ENCODE results near the gene WIF1. TPM values are rescaled to one million over a fixed set of nuclear protein-coding genes. Genes with fewer than 3 reads are reported as not detected.

WIF1 gene
- total and polyA plus RNA-seq, 10 of the 15 experiments (the other 5 are each of a cell fraction or from before 2014, with no cell fraction given), result 0.04 to 0.05 (median 0.05) TPM; not detected in 7

DNA sequence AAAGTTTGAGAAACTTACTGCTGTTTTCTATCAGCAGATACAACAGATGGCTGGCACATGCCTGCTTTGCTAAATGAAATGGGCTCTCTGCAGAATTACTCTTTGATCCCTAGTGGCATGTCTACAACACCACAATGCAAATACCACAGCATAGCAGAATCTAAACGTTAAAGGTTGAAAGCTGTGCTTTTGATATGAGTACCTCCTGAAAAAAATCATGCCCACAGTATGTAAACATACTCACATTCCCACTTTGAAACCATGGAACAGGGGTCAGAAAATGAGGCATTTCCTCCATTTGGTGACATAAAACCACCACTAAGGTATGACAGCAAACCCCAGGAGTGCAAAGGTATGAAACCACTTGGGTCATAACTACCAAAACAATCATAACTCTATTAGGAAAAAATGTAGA is 7.5 kb downstream of the WIF1 start:
- H3K4me3 ChIP-seq, result no peak overlapping the region

More for the DNA sequence above, 7.5 kb downstream of the WIF1 start:
- in situ Hi-C loops (cut with MboI) (no loop called here), intact Hi-C loops (cut with micrococcal nuclease; ENCODE audit: unreplicated experiment) (no loop called here)
- no peak overlapping the region for H3K4me2 ChIP-seq (ENCODE audit: control insufficient read depth, insufficient read depth)
- H3K4me1 ChIP-seq (ENCODE audit: control insufficient read depth, insufficient read depth, low read length), result no peaks in the 10 kb centered on the region
- no peaks in the 10 kb centered on the region; a peak in 1 of 4 replicates for H3K27me3 ChIP-seq (replicated peaks in 1 of 2; ENCODE audit: control insufficient read depth in 2 of 2, insufficient read depth in 2 of 2, low read length in 1 of 2)
- no peaks in the 10 kb centered on the region for H3K79me2 ChIP-seq (ENCODE audit: control insufficient read depth, insufficient read depth, low read length)
- no peak overlapping the region for H2AFZ ChIP-seq (ENCODE audit: control insufficient read depth, low read depth, low read length)
- DNase-seq (ENCODE audit: low read depth, low spot score) (no peak), ATAC-seq (peak; percentile 29; the same call in 1 of the 3 replicates), FAIRE-seq (no peak)
- ChIA-PET POLR2A (no interaction called here), CTCF (no interaction called here), SMC1A (ENCODE audit: uncharacterized antibody, unreplicated experiment) (no interaction called here), RAD21 (ENCODE audit: unreplicated experiment) (no interaction called here)
- BruUV-seq (replicated peaks), result no TSS peak
- 0% methylated on average over 1 of the region's 1 CpG for WGBS (ENCODE audit: insufficient coverage, insufficient replicate concordance, low lambda C conversion rate, missing lambda C conversion rate)
- no peaks in the 10 kb centered on the region for H4K20me1 ChIP-seq (ENCODE audit: control insufficient read depth, insufficient read depth)
- H3K9me3 ChIP-seq (replicated peaks; ENCODE audit: control insufficient read depth, insufficient read depth, low read length), result no peaks in the 10 kb centered on the region
- H3K36me3 ChIP-seq (ENCODE audit: control insufficient read depth in 2 of 2, insufficient read depth in 2 of 2, low read length in 1 of 2), result no peaks in the 10 kb centered on the region
- TF ChIP-seq SUPT20H (IDR thresholded peaks at IDR 0.05; ENCODE audit: borderline replicate concordance, control insufficient read depth, low read depth, low read length) (no peak), MAX (IDR thresholded peaks at IDR 0.05; ENCODE audit: low read depth, low read length) (no peak), BACH1 (IDR thresholded peaks at IDR 0.05; ENCODE audit: borderline replicate concordance) (no peak), MTA2 (IDR thresholded peaks at IDR 0.05; ENCODE audit: low read depth) (no peak), ZNF274 (IDR thresholded peaks at IDR 0.05; ENCODE audit: insufficient read depth, insufficient read length) (no peak), STAT1 (conservative IDR thresholded peaks at IDR 0.05) (no peak), TCF3 (IDR thresholded peaks at IDR 0.05; ENCODE audit: borderline replicate concordance, insufficient read depth, low read depth, low read length) (no peak), TAF1 (IDR thresholded peaks at IDR 0.05; ENCODE audit: borderline replicate concordance, low read depth, low read length) (no peak), MYC (IDR thresholded peaks at IDR 0.05; ENCODE audit: insufficient read depth, insufficient read length, insufficient replicate concordance, low read length, severe bottlenecking) (no peak), BRCA1 (IDR thresholded peaks at IDR 0.05; ENCODE audit: low read depth, low read length) (no peak), GABPA (IDR thresholded peaks at IDR 0.05; ENCODE audit: low read depth) (no peak), CUX1 (IDR thresholded peaks at IDR 0.05; ENCODE audit: insufficient replicate concordance, low read depth, low read length) (no peak)
- H3K9ac ChIP-seq (ENCODE audit: control insufficient read depth, insufficient read depth, low read length), result no peak overlapping the region
- no peak overlapping the region for H3K27ac ChIP-seq (ENCODE audit: control insufficient read depth, insufficient read depth)
